Type B pancreatic cell (in vitro differentiated cells): ENCODE measurements around the gene FCAMR. TPM values are rescaled to one million over a fixed set of nuclear protein-coding genes. Genes with fewer than 3 reads are reported as not detected.

Source experiments
- DNase-seq: peaks from one replicate; pipeline ENCODE4 v3.0.0; 2021; ENCODE audit warnings: mixed read lengths; ENCODE audit not compliant: unreplicated experiment; ENCODE audit errors: extremely low spot score
- H3K27ac Mint-ChIP-seq: 2 replicates; pipeline ENCODE4 v1.8.0; 2021; ENCODE audit warnings: mild to moderate bottlenecking, mixed read lengths
- H3K27me3 Mint-ChIP-seq: 2 replicates; pipeline ENCODE4 v1.8.0; 2021; ENCODE audit warnings: mixed read lengths
- H3K36me3 Mint-ChIP-seq: 2 replicates; pipeline ENCODE4 v1.8.0; 2021; ENCODE audit warnings: mixed read lengths
- H3K4me1 Mint-ChIP-seq: one replicate; pipeline ENCODE4 v1.8.0; 2021; ENCODE audit warnings: mixed read lengths; ENCODE audit not compliant: unreplicated experiment
- H3K4me3 Mint-ChIP-seq: 2 replicates; pipeline ENCODE4 v1.8.0; 2021; ENCODE audit warnings: mild to moderate bottlenecking, mixed read lengths
- H3K9me3 Mint-ChIP-seq: 2 replicates; pipeline ENCODE4 v1.8.0; 2021; ENCODE audit warnings: mixed read lengths
- total RNA-seq: library from RNA; stranded (reverse); gene quantifications from 2 replicates; pipeline ENCODE4 v1.2.1, GENCODE V29; 2021; ENCODE audit warnings: low replicate concordance
- TF ChIP-seq, protein P1 (sequence below): fragments of 200-600 bp; sonication (generic); conservative IDR thresholded peaks from 2 replicates; pipeline ENCODE4 v1.5.0; 2021; ENCODE audit warnings: antibody characterized with exemption, mild to moderate bottlenecking

Gene FCAMR
- total RNA-seq, 1 donor from 2014 or later: not detected

DNA sequence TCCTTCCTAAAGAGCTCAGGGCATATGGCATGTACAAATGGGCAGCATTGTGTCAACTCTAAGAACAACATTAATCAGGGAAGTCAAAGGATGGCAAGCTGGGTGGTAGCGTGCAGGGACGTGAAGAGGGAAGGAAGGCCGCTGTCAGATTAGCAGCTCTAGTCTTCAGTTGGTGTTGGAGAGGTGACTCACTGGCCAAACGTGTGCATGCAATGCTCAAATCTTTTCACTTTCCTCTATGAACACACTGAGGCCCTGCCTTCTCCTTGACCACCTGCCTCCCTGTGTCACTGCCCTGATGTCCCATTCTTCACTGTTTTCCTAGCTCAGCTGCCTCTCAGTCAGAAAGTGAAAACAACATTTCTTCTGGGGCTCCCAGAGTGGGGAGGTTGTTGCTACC is 18.1 kb downstream of the FCAMR start:
- Mint-ChIP-seq H3K4me1 (peaks cover 48% of the 10 kb centered on the region), H3K27ac (peak overlapping the region; percentile 44)
- TF ChIP-seq, protein P1, sequence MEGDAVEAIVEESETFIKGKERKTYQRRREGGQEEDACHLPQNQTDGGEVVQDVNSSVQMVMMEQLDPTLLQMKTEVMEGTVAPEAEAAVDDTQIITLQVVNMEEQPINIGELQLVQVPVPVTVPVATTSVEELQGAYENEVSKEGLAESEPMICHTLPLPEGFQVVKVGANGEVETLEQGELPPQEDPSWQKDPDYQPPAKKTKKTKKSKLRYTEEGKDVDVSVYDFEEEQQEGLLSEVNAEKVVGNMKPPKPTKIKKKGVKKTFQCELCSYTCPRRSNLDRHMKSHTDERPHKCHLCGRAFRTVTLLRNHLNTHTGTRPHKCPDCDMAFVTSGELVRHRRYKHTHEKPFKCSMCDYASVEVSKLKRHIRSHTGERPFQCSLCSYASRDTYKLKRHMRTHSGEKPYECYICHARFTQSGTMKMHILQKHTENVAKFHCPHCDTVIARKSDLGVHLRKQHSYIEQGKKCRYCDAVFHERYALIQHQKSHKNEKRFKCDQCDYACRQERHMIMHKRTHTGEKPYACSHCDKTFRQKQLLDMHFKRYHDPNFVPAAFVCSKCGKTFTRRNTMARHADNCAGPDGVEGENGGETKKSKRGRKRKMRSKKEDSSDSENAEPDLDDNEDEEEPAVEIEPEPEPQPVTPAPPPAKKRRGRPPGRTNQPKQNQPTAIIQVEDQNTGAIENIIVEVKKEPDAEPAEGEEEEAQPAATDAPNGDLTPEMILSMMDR: no peak

DNA sequence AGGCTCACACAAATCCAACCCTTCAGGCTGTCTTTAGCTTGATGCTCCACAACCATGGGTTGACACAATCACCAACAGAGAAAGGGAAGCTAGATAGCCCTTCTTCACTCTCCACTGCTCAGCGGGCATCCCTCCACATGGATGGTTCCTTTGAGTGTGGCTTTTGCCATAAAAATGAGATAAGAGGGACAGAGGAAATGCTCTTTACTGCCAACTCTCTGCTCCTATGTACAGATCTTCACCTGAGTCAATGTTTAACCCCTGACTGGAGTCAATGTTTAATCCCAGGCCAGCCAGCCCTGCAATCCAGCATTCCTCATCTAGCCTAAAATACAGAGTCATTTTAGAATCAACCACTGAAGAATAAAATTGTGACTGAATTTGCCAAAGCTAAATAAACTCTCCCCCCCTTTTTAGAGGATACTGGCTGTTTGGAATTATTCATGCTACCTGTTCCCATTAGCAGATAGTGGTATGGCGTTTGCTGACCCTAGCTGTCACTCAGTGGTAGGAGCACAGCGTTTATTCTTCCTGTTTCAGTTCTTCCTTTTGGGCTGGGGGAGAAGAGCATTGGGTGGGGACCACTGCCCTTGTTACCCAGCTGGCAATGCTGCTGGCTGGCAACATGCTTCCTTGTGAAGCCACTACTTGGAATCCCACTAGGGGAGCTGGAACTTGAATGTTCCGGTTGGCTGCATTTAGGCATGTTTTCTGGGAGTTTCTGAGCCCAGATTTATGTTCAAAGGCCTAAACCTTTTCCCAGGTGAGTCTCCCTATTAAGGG is 18.8 kb downstream of the FCAMR start:
- H3K9me3 Mint-ChIP-seq: no peaks in the 10 kb centered on the region
- no peak overlapping the region for H3K4me3 Mint-ChIP-seq
- peak overlapping the region; percentile 44 for H3K27ac Mint-ChIP-seq
- no peaks in the 10 kb centered on the region for H3K36me3 Mint-ChIP-seq
- peaks cover 46% of the 10 kb centered on the region for H3K4me1 Mint-ChIP-seq
- peaks cover 11% of the 10 kb centered on the region for H3K27me3 Mint-ChIP-seq
- TF ChIP-seq, protein P1: no peak
- no peak for DNase-seq

More for the DNA sequence above, 18.1 kb downstream of the FCAMR start:
- Mint-ChIP-seq H3K9me3 (no peaks in the 10 kb centered on the region), H3K36me3 (no peaks in the 10 kb centered on the region), H3K4me3 (no peak overlapping the region), H3K27me3 (peaks cover 6% of the 10 kb centered on the region)
- no peak for DNase-seq

GRCh38 chr1:206949641-206950040 is 20.6 kb downstream of the FCAMR start:
- TF ChIP-seq, protein P1: no peak
- H3K4me3 Mint-ChIP-seq: no peak overlapping the region
- peaks cover 24% of the 10 kb centered on the region for H3K27me3 Mint-ChIP-seq
- no peak overlapping the region for H3K27ac Mint-ChIP-seq
- H3K36me3 Mint-ChIP-seq: no peaks in the 10 kb centered on the region
- DNase-seq: no peak
- peaks cover 29% of the 10 kb centered on the region for H3K4me1 Mint-ChIP-seq
- no peaks in the 10 kb centered on the region for H3K9me3 Mint-ChIP-seq

DNA sequence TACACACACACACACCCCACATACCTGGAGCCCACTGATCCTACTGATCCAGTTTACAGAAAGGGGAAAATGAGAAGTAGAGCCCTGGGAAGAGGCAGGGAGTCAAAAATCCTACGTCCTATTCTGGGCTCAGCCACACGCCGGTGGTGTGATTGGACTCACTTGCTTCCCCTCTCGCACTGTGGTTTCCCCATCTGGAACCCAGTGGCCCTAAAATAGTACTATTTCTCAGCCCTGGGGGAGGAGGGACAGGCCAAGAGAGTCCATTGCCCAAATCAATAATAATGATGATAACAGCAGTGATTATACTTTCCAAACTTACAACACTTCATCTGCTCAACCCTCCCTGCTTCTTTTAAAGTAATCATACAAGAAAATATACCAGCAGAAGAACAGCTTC is 21.1 kb downstream of the FCAMR start:
- Mint-ChIP-seq H3K36me3 (no peaks in the 10 kb centered on the region), H3K4me1 (peaks cover 25% of the 10 kb centered on the region), H3K27ac (no peak overlapping the region), H3K9me3 (no peaks in the 10 kb centered on the region), H3K4me3 (no peak overlapping the region), H3K27me3 (peaks cover 26% of the 10 kb centered on the region)
- DNase-seq: no peak
- TF ChIP-seq, protein P1: no peak

DNA sequence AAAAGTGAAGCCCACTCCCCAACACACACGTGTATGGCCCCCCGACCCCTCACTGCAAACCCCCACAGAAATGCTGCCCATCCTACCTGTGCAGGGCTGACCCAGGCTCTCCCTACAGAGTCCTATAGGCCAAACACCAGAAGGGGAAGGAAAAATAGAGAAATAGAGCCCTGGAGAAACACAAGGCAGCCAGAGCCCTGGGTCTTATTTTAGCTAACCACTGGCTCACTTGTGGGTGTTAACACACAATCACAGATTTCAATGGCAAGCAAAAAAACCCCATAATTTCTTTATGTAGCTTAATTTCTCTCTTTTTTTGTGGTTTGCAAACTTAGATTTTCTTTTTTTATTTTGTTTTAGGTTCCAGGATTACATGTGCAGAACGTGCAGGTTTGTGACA is 23.0 kb downstream of the FCAMR start:
- H3K4me1 Mint-ChIP-seq: peaks cover 20% of the 10 kb centered on the region
- H3K4me3 Mint-ChIP-seq: no peak overlapping the region
- TF ChIP-seq, protein P1: no peak
- H3K36me3 Mint-ChIP-seq: no peaks in the 10 kb centered on the region
- peaks cover 29% of the 10 kb centered on the region for H3K27me3 Mint-ChIP-seq
- no peak for DNase-seq
- H3K27ac Mint-ChIP-seq: no peak overlapping the region
- no peaks in the 10 kb centered on the region for H3K9me3 Mint-ChIP-seq
